AG04449 (cell line): ENCODE measurements around the gene TECPR1.

ENCODE experiments used
- CTCF ChIA-PET: fragments of 350-600 bp; formaldehyde crosslinking; extraction: SDS; loops from one replicate; lab custom pipeline; 2021; ENCODE audit warnings: antibody characterized with exemption; lab: Yijun Ruan, JAX
- POLR2A ChIA-PET: fragments of 400-600, 350-600 bp; formaldehyde crosslinking; extraction: SDS; loops from one replicate; lab custom pipeline; 2020; ENCODE audit warnings: antibody characterized with exemption, inconsistent platforms; lab: Yijun Ruan, JAX
- DNase-seq: peaks from one replicate; pipeline ENCODE4 v3.0.0-alpha.2; 2010; ENCODE audit warnings: low read depth, low spot score
- H3K4me3 ChIP-seq: 2 replicates; pipeline ENCODE4 v1.5.1; 2011; ENCODE audit warnings: low read depth, mild to moderate bottlenecking, control low read depth, low read length
- CTCF ChIP-seq: IDR thresholded peaks from one replicate; pipeline ENCODE4 v1.5.1; 2011; ENCODE audit warnings: mild to moderate bottlenecking, moderate library complexity, low read length, control low read depth, inconsistent platforms; ENCODE audit not compliant: insufficient read depth; ENCODE audit errors: missing control alignments

The TECPR1 gene

GRCh38 chr7:98291717-98292116 is 39.7 kb upstream of the TECPR1 start:
- H3K4me3 ChIP-seq, result no peak overlapping the region
- CTCF ChIA-PET, result interaction anchor here (1.7 kb wide), 1 partner anchor 116 kb away, joined by 4 read pairs; no protein-coding TSS in a partner anchor
- TF ChIP-seq CTCF, result peak; percentile 4
- DNase-seq, result no peak
- POLR2A ChIA-PET, result no interaction called here

GRCh38 chr7:98289333-98289875 is 37.4 kb upstream of the TECPR1 start:
- CTCF ChIA-PET, result interaction anchor here (1.4 to 2.7 kb wide), 2 partner anchors 112 to 589 kb away, joined by 4 to 9 read pairs; partner anchors contain the start of genes BAIAP2L1 and TRRAP
- DNase-seq, result no peak
- no peak overlapping the region for H3K4me3 ChIP-seq
- POLR2A ChIA-PET, result no interaction called here
- TF ChIP-seq CTCF, result no peak

GRCh38 chr7:98288064-98288823 is 36.2 kb upstream of the TECPR1 start:
- no peak for TF ChIP-seq CTCF
- no peak overlapping the region for H3K4me3 ChIP-seq
- DNase-seq, result no peak
- ChIA-PET CTCF (interaction anchor here (1.4 to 2.7 kb wide), 3 partner anchors 113 to 590 kb away, joined by 4 to 9 read pairs (median 4); partner anchors contain the start of genes BAIAP2L1 and TRRAP), POLR2A (no interaction called here)

DNA sequence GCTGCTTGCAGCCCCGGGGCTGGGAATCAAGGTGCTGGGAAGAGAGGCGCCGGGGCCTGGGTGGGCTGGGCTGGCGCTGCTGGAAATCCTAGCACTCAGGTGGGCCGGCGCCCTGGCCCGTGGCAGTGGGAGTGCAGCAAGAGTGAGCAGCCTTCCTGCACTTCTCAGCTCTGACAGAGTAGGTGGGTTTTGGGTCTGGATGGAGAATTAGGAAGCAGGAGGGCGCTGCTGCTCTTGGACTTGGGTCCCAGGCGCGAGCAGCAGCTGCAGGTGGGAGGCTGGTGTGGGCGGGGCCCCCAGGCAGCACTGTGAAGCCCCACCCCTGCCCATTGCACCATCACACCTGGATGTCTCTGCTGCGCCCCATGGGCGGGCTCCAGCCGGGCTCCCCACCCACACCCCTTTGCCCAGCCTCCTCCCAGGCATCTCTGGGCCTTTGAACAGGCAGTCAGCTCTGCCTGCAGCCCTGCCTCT is 35.5 kb upstream of the TECPR1 start:
- DNase-seq, result no peak
- H3K4me3 ChIP-seq, result no peak overlapping the region
- ChIA-PET POLR2A (no interaction called here), CTCF (interaction anchor here (1.4 to 2.7 kb wide), 3 partner anchors 114 to 134 kb away, joined by 4 to 9 read pairs (median 4); partner anchors contain the start of gene BAIAP2L1)
- TF ChIP-seq CTCF, result no peak

DNA sequence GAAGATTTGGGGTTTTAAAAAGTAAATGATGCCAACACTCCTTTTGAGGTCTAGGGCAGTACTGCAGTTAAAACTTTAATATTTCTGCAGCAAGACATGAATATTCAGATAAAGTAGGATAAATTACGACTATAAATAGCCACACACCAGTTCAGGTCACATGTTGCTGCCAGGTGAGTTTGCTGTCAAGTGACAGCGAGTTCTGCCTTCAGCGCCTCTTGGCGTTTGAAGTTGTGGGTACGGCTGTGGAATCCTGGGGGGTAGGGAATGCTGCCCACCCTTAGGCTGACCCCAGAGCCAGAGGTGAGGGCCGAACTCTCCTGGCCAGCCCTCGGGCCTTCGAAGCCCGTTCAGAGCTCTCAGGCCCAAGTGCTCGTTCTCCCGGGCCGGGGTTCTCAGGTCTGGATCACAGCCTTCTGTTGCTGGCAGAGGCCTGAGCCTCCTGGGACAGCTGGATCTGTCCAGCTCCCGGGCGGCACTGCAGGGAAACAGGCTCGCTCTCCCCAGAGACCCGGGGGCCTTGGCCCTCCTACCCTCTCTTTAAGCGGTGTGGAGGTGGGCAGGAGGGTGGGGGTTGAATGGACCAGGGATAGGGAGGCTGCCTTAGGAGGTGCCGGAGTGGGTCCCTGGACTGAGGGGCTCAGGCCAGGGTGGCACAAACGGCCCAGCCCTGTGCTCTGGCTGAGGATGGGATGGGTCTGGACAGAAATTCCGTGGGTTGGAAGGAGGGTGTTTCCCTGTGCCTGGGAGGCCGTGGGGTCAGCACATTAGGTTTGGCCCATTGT is 34.9 kb upstream of the TECPR1 start:
- ChIA-PET CTCF (interaction anchor here (1.4 kb wide), 1 partner anchor 115 kb away, joined by 4 read pairs; no protein-coding TSS in a partner anchor), POLR2A (interaction anchor here (1.1 kb wide), 2 partner anchors 7 to 9 kb away, joined by 3 read pairs; no protein-coding TSS in a partner anchor)
- TF ChIP-seq CTCF, result no peak
- H3K4me3 ChIP-seq, result no peak overlapping the region
- no peak for DNase-seq
